Activated T-helper 2 cell treated with anti-CD3 and anti-CD28 coated beads, Interferon-gamma antibody, Interleukin-2, Interleukin-4, amounts not matched to agents 10 μg/mL and 5 μg/mL and 100 μg/mL, durations not matched to agents 14 hours and 24 hours and 36 hours (primary cell): ENCODE results near the gene CCDC12. TPM values are rescaled to one million over a fixed set of nuclear protein-coding genes. Genes with fewer than 3 reads are reported as not detected.

Experiments used
- DNase-seq: peaks from one replicate; pipeline ENCODE4 v3.0.0; 2021; ENCODE audit warnings: low spot score
- H3K27ac Mint-ChIP-seq: one replicate; pipeline ENCODE4 v1.8.0; 2021; ENCODE audit warnings: mixed read lengths
- H3K27me3 Mint-ChIP-seq: one replicate; pipeline ENCODE4 v1.8.0; 2021; ENCODE audit warnings: low read depth, mixed read lengths
- H3K36me3 Mint-ChIP-seq: one replicate; pipeline ENCODE4 v1.8.0; 2021; ENCODE audit warnings: low read depth, mixed read lengths
- H3K4me1 Mint-ChIP-seq: one replicate; pipeline ENCODE4 v1.8.0; 2021; ENCODE audit warnings: low read depth, mixed read lengths
- H3K4me3 Mint-ChIP-seq: one replicate; pipeline ENCODE4 v1.8.0; 2021; ENCODE audit warnings: low read depth, mild to moderate bottlenecking, moderate library complexity, mixed read lengths
- H3K9me3 Mint-ChIP-seq: one replicate; pipeline ENCODE4 v1.8.0; 2021; ENCODE audit warnings: mixed read lengths
- intact Hi-C: fragments of 100-400 bp; cut with micrococcal nuclease; formaldehyde crosslinking; loops from one replicate; pipeline ENCODE4 v1.15.1; 2023
- total RNA-seq: library from RNA; stranded (reverse); gene quantifications from 2 replicates; pipeline ENCODE4 v1.2.3, GENCODE V29; 2022

Gene CCDC12
- total RNA-seq, 1 donor from 2014 or later: 65.3 TPM

- no peak for DNase-seq
- peaks cover 65% of the 10 kb centered on the region for H3K36me3 Mint-ChIP-seq
- no peak overlapping the region for H3K27ac Mint-ChIP-seq
- no peaks in the 10 kb centered on the region for H3K27me3 Mint-ChIP-seq
- H3K4me3 Mint-ChIP-seq: no peak overlapping the region
- no peaks in the 10 kb centered on the region for H3K9me3 Mint-ChIP-seq
- H3K4me1 Mint-ChIP-seq: no peaks in the 10 kb centered on the region
- intact Hi-C loops: no loop called here
Measured at GRCh38 chr3:47005212-47006144, 28.9 kb upstream of the CCDC12 start.

GRCh38 chr3:47004369-47005211, 28.0 kb upstream of the CCDC12 start:
- Mint-ChIP-seq H3K4me1 (no peaks in the 10 kb centered on the region), H3K27me3 (no peaks in the 10 kb centered on the region), H3K27ac (no peak overlapping the region), H3K9me3 (no peaks in the 10 kb centered on the region), H3K4me3 (no peak overlapping the region), H3K36me3 (peaks cover 66% of the 10 kb centered on the region)
- intact Hi-C loops: no loop called here
- no peak for DNase-seq

- peaks cover 66% of the 10 kb centered on the region for H3K36me3 Mint-ChIP-seq
Measured at GRCh38 chr3:47003461-47004368, 27.2 kb upstream of the CCDC12 start.

GRCh38 chr3:47003056-47003410, 26.5 kb upstream of the CCDC12 start:
- Mint-ChIP-seq H3K4me1 (peaks cover 3% of the 10 kb centered on the region), H3K36me3 (peaks cover 72% of the 10 kb centered on the region), H3K27me3 (no peaks in the 10 kb centered on the region), H3K4me3 (no peak overlapping the region), H3K27ac (no peak overlapping the region), H3K9me3 (no peaks in the 10 kb centered on the region)
- intact Hi-C loops: no loop called here
- no peak for DNase-seq

More at GRCh38 chr3:47003461-47004368, 27.2 kb upstream of the CCDC12 start:
- Mint-ChIP-seq H3K27me3 (no peaks in the 10 kb centered on the region), H3K27ac (no peak overlapping the region), H3K4me3 (no peak overlapping the region), H3K4me1 (no peaks in the 10 kb centered on the region), H3K9me3 (no peaks in the 10 kb centered on the region)
- no peak for DNase-seq
- intact Hi-C loops: no loop called here

DNA sequence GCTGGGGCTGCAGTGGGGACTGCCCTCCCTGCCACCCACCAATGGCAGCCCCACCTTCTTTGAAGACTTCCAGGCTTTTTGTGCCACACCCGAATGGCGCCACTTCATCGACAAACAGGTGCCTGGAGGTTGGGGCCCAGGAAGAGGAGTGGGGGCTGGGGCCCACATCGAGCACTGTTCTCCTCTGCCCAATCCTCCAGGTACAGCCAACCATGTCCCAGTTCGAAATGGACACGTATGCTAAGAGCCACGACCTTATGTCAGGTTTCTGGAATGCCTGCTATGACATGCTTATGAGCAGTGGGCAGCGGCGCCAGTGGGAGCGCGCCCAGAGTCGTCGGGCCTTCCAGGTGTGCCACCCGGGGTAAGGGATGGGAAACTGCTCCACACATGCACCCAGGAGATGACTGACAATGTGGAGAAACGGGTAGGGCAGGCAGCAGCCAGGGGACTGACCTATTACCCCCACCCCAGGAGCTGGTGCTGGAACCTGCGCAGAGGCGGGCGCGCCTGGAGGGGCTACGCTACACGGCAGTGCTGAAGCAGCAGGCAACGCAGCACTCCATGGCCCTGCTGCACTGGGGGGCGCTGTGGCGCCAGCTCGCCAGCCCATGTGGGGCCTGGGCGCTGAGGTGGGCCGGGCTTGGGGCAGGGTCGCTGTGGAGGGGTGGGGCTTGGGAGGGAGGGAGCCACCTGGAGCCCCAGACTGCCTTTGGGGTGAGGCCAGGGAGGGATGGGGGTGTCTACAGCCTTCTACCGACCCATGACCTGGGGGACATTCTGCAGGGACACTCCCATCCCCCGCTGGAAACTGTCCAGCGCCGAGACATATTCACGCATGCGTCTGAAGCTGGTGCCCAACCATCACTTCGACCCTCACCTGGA, 25.9 kb upstream of the CCDC12 start:
- DNase-seq: no peak
- intact Hi-C loops: no loop called here
- H3K27me3 Mint-ChIP-seq: no peaks in the 10 kb centered on the region
- no peaks in the 10 kb centered on the region for H3K9me3 Mint-ChIP-seq
- no peak overlapping the region for H3K4me3 Mint-ChIP-seq
- peaks cover 75% of the 10 kb centered on the region for H3K36me3 Mint-ChIP-seq
- peaks cover 3% of the 10 kb centered on the region for H3K4me1 Mint-ChIP-seq
- H3K27ac Mint-ChIP-seq: no peak overlapping the region

- peaks cover 75% of the 10 kb centered on the region for H3K36me3 Mint-ChIP-seq
- no peak overlapping the region for H3K4me3 Mint-ChIP-seq
- peaks cover 6% of the 10 kb centered on the region for H3K4me1 Mint-ChIP-seq
Measured at GRCh38 chr3:47001731-47002170, 25.2 kb upstream of the CCDC12 start.

GRCh38 chr3:47000922-47001730, 24.6 kb upstream of the CCDC12 start:
- Mint-ChIP-seq H3K9me3 (no peaks in the 10 kb centered on the region), H3K36me3 (peaks cover 70% of the 10 kb centered on the region), H3K4me3 (no peak overlapping the region), H3K27ac (no peak overlapping the region), H3K27me3 (no peaks in the 10 kb centered on the region), H3K4me1 (peaks cover 6% of the 10 kb centered on the region)
- no peak for DNase-seq
- intact Hi-C loops: no loop called here

More at GRCh38 chr3:47001731-47002170, 25.2 kb upstream of the CCDC12 start:
- Mint-ChIP-seq H3K27me3 (no peaks in the 10 kb centered on the region), H3K27ac (no peak overlapping the region), H3K9me3 (no peaks in the 10 kb centered on the region)
- intact Hi-C loops: no loop called here
- no peak for DNase-seq

- no peak for DNase-seq
Measured at GRCh38 chr3:47000198-47000815, 23.8 kb upstream of the CCDC12 start.

DNA sequence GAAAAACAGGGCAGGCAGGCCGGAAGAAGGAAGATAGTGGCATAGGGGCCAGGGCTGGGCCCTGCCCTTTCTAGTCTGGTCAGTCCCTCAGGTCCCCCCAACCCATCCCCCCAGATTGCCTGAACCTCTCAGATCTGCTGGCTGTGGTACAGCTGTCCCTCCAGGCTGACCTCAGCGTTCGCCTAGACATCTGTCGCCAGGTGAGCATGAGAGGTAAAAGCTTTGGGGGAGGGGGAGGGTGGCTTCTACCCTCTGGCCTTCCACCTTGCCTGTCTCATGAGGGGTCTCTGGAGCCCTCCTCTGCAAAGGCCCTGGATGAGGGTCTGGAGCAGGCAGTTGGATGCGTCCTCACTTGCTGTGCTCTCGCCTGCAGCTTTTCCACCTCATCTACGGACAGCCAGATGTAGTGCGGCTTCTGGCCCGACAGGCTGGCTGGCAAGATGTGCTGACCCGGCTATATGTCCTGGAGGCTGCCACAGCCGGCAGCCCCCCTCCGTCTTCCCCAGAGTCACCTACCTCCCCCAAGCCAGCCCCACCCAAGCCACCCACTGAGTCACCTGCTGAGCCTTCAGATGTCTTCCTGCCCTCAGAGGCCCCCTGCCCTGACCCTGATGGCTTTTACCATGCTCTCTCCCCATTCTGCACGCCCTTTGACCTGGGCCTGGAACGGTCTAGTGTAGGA, 23.1 kb upstream of the CCDC12 start:
- H3K27me3 Mint-ChIP-seq: no peaks in the 10 kb centered on the region
- no peak for DNase-seq
- H3K9me3 Mint-ChIP-seq: no peaks in the 10 kb centered on the region
- H3K4me1 Mint-ChIP-seq: peaks cover 6% of the 10 kb centered on the region
- no peak overlapping the region for H3K4me3 Mint-ChIP-seq
- intact Hi-C loops: no loop called here
- H3K27ac Mint-ChIP-seq: no peak overlapping the region
- peaks cover 56% of the 10 kb centered on the region for H3K36me3 Mint-ChIP-seq

More at GRCh38 chr3:47000198-47000815, 23.8 kb upstream of the CCDC12 start:
- no peaks in the 10 kb centered on the region for H3K27me3 Mint-ChIP-seq
- no peak overlapping the region for H3K27ac Mint-ChIP-seq
- intact Hi-C loops: no loop called here
- peaks cover 6% of the 10 kb centered on the region for H3K4me1 Mint-ChIP-seq
- no peaks in the 10 kb centered on the region for H3K9me3 Mint-ChIP-seq
- no peak overlapping the region for H3K4me3 Mint-ChIP-seq
- H3K36me3 Mint-ChIP-seq: peaks cover 62% of the 10 kb centered on the region

- Mint-ChIP-seq H3K4me3 (no peak overlapping the region), H3K9me3 (no peaks in the 10 kb centered on the region), H3K36me3 (peaks cover 56% of the 10 kb centered on the region), H3K27me3 (no peaks in the 10 kb centered on the region), H3K27ac (no peak overlapping the region), H3K4me1 (peaks cover 6% of the 10 kb centered on the region)
- DNase-seq: no peak
- intact Hi-C loops: loop anchor here (1.0 kb wide), 1 partner anchor 76 kb away; no protein-coding TSS in a partner anchor
Measured at GRCh38 chr3:46998852-46999515, 22.4 kb upstream of the CCDC12 start.
